ENCODE data around the gene MRPS34.

Gene MRPS34

GRCh38 chr16:1771188-1771863 lies 1.6 kb downstream of the MRPS34 start, which contains the start of gene NME3:
Gene NME3, minus strand, starts transcription at chr16:1771543. Its CDS starts 9 bp downstream, at chr16:1771534.
- H3K27ac ChIP-seq: peak within 1 kb of the TSS; percentile 94
- TF ChIP-seq CTCF (conservative IDR thresholded peaks at IDR 0.05): no peak
- TF ChIP-seq ZFX (IDR thresholded peaks at IDR 0.05): peak; percentile 41; the same call in 1 of the 2 replicates

- peak overlapping the region; percentile 94 for H3K27ac ChIP-seq
- TF ChIP-seq ZFX (IDR thresholded peaks at IDR 0.05): no peak
- TF ChIP-seq CTCF (conservative IDR thresholded peaks at IDR 0.05): no peak
Observed at GRCh38 chr16:1770328-1771187, 2.4 kb downstream of the MRPS34 start.

GRCh38 chr16:1769402-1770300 lies 3.3 kb downstream of the MRPS34 start:
- TF ChIP-seq CTCF (conservative IDR thresholded peaks at IDR 0.05) (no peak), ZFX (IDR thresholded peaks at IDR 0.05) (no peak)
- peak overlapping the region; percentile 94 for H3K27ac ChIP-seq

GRCh38 chr16:1768767-1769401 lies 4.0 kb downstream of the MRPS34 start:
- peak overlapping the region; percentile 94 for H3K27ac ChIP-seq
- no peak for TF ChIP-seq CTCF (conservative IDR thresholded peaks at IDR 0.05)
- no peak for TF ChIP-seq ZFX (IDR thresholded peaks at IDR 0.05)

- H3K27ac ChIP-seq: no peak overlapping the region
- no peak for TF ChIP-seq CTCF (conservative IDR thresholded peaks at IDR 0.05)
- no peak for TF ChIP-seq ZFX (IDR thresholded peaks at IDR 0.05)
Observed at GRCh38 chr16:1768061-1768766, 4.7 kb downstream of the MRPS34 start.
